HepG2 (cell line): ENCODE measurements around the gene TMC8. TPM values are rescaled to one million over a fixed set of nuclear protein-coding genes. Genes with fewer than 3 reads are reported as not detected.

Experiments used
- ARNT2 ChIP-seq: sonication (generic); formaldehyde crosslinking; IDR thresholded peaks from 2 replicates; pipeline ENCODE4 v1.8.0; 2022; ENCODE audit warnings: mild to moderate bottlenecking, low read depth, missing genetic modification reagents, moderate library complexity
- FLYWCH1 ChIP-seq: sonication (generic); formaldehyde crosslinking; IDR thresholded peaks from 2 replicates; pipeline ENCODE4 v1.8.1; 2023; ENCODE audit warnings: mild to moderate bottlenecking, missing genetic modification reagents
- GABPB1 ChIP-seq: IDR thresholded peaks from 2 replicates; pipeline ENCODE4 v1.6.1; 2016; ENCODE audit warnings: mild to moderate bottlenecking, missing genetic modification reagents, moderate library complexity, missing compliant biosample characterization
- GFI1 ChIP-seq: sonication (generic); formaldehyde crosslinking; IDR thresholded peaks from 2 replicates; pipeline ENCODE4 v1.5.0; 2020; ENCODE audit warnings: missing genetic modification reagents, mild to moderate bottlenecking, borderline replicate concordance
- ISL2 ChIP-seq: sonication (generic); formaldehyde crosslinking; IDR thresholded peaks from 2 replicates; pipeline ENCODE4 v1.5.0; 2020; ENCODE audit warnings: missing genetic modification reagents
- MTA3 ChIP-seq: sonication (generic); formaldehyde crosslinking; IDR thresholded peaks from 2 replicates; pipeline ENCODE4 v1.4.0; 2020; ENCODE audit warnings: missing genetic modification reagents
- NR2C2 ChIP-seq: sonication (generic); formaldehyde crosslinking; IDR thresholded peaks from 2 replicates; pipeline ENCODE4 v1.4.0; 2020; ENCODE audit warnings: missing genetic modification reagents, mild to moderate bottlenecking, moderate library complexity, borderline replicate concordance
- RARA ChIP-seq: IDR thresholded peaks from 2 replicates; pipeline ENCODE4 v1.6.1; 2016; ENCODE audit warnings: missing genetic modification reagents, missing compliant biosample characterization
- ZNF33B ChIP-seq: sonication (generic); formaldehyde crosslinking; IDR thresholded peaks from 2 replicates; pipeline ENCODE4 v1.5.1; 2020; ENCODE audit warnings: mild to moderate bottlenecking, missing genetic modification reagents
- ZNF563 ChIP-seq: sonication (generic); formaldehyde crosslinking; IDR thresholded peaks from 2 replicates; pipeline ENCODE4 v1.8.0; 2022; ENCODE audit warnings: mild to moderate bottlenecking, moderate library complexity, missing genetic modification reagents
- ZNF766 ChIP-seq: sonication (generic); formaldehyde crosslinking; IDR thresholded peaks from 2 replicates; pipeline ENCODE4 v1.5.0; 2020; ENCODE audit warnings: missing genetic modification reagents, borderline replicate concordance
- polyA plus RNA-seq, 8 experiments: library from polyadenylated mRNA; depleted of rRNA in 3 of 8; stranded (reverse) in 7 of 8; unstranded in 1 of 8; fragments of >200 nt; fragmentation: Illumina TruSeq in 4 of 8; extraction: Trizol in 4 of 8; gene quantifications; 2 replicates each; pipeline versions ENCODE4 v1.2.1 to v1.2.3, GENCODE V29; 2011 to 2016; ENCODE audit warnings: low read depth in 4 of 8, missing spikeins in 1 of 8, mixed read lengths in 1 of 8; ENCODE audit not compliant: insufficient read depth in 1 of 8
- total RNA-seq, 5 experiments: library from RNA; depleted of rRNA; stranded (reverse); fragments of >200 nt; fragmentation: Illumina TruSeq; extraction: Trizol; gene quantifications; 2 replicates each; pipeline ENCODE4 v1.2.3, GENCODE V29; 2016; ENCODE audit warnings: low read depth in 1 of 5
- TF ChIP-seq, protein P1 (sequence below): sonication (generic); formaldehyde crosslinking; IDR thresholded peaks from 2 replicates; pipeline ENCODE4 v1.8.1; 2022; ENCODE audit warnings: mild to moderate bottlenecking, missing genetic modification reagents
- TF ChIP-seq, protein P2 (sequence below): sonication (generic); formaldehyde crosslinking; IDR thresholded peaks from 2 replicates; pipeline ENCODE4 v1.5.0; 2020; ENCODE audit warnings: mild to moderate bottlenecking, missing genetic modification reagents, moderate library complexity
- TF ChIP-seq, protein P3 (sequence below): sonication (generic); formaldehyde crosslinking; IDR thresholded peaks from 2 replicates; pipeline ENCODE4 v1.4.0; 2020; ENCODE audit warnings: missing genetic modification reagents
- TF ChIP-seq, protein P4 (sequence below): sonication (generic); formaldehyde crosslinking; IDR thresholded peaks from 2 replicates; pipeline ENCODE4 v1.8.1; 2023; ENCODE audit warnings: mild to moderate bottlenecking, inconsistent platforms, moderate library complexity, missing genetic modification reagents, borderline replicate concordance
- TF ChIP-seq, protein P5 (sequence below): sonication (generic); formaldehyde crosslinking; IDR thresholded peaks from 2 replicates; pipeline ENCODE4 v1.4.0; 2020; ENCODE audit warnings: mild to moderate bottlenecking, missing genetic modification reagents
- TF ChIP-seq, protein P6 (sequence below): IDR thresholded peaks from 2 replicates; pipeline ENCODE4 v1.6.1; 2012; ENCODE audit warnings: low read depth, low read length, improper control_type of control experiment
- TF ChIP-seq, protein P7 (sequence below): sonication (generic); formaldehyde crosslinking; IDR thresholded peaks from 2 replicates; pipeline ENCODE4 v1.5.1; 2020; ENCODE audit warnings: missing genetic modification reagents, mild to moderate bottlenecking, borderline replicate concordance

Gene TMC8
- total and polyA plus RNA-seq, 2 of the 13 experiments (the other 11 are each of a cell fraction or from before 2014, with no cell fraction given), result 0.53 to 7.8 TPM

DNA sequence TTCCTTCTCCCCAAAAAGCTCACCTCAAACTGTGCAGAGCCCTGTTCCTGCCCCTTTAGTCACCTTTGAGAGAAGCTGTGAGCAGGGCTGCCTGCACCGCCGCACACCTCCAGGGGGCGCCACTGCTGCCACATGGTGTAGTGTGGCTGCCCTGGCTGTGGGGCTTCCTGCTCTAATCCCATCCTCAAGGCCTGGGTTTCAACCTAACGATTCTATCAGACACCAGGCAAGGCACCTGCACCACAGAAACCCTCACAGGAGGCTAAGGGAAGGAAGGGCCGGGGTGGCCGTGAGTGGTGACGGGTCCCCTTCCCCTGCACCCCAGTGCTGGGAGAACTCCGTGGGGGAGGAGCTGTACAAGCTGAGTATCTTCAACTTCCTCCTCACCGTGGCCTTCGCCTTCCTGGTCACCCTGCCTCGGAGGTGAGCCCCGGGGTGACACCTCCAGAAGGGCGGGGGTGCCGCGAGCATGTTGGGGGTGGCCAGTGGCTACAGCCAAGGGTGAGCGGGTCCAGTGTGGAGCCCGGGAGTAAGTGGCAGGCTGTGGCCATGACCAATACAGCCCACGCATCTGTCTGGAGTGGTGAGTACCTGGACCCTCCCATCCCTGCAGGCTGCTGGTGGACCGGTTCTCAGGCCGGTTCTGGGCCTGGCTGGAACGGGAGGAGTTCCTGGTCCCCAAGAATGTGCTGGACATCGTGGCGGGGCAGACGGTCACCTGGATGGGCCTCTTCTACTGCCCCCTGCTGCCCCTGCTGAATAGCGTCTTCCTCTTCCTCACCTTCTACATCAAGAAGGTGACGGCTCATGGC lies 7.0 kb downstream of the TMC8 start (continued):
- TF ChIP-seq, protein P1, sequence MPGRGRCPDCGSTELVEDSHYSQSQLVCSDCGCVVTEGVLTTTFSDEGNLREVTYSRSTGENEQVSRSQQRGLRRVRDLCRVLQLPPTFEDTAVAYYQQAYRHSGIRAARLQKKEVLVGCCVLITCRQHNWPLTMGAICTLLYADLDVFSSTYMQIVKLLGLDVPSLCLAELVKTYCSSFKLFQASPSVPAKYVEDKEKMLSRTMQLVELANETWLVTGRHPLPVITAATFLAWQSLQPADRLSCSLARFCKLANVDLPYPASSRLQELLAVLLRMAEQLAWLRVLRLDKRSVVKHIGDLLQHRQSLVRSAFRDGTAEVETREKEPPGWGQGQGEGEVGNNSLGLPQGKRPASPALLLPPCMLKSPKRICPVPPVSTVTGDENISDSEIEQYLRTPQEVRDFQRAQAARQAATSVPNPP (CRISPR knock-in tag), result no peak
- TF ChIP-seq ARNT2 (CRISPR knock-in tag), result no peak
- TF ChIP-seq MTA3, result no peak
- no peak for TF ChIP-seq ISL2
- TF ChIP-seq FLYWCH1 (CRISPR knock-in tag), result no peak
- no peak; the same call in 1 of the 2 replicates for TF ChIP-seq GABPB1
- TF ChIP-seq, protein P2, sequence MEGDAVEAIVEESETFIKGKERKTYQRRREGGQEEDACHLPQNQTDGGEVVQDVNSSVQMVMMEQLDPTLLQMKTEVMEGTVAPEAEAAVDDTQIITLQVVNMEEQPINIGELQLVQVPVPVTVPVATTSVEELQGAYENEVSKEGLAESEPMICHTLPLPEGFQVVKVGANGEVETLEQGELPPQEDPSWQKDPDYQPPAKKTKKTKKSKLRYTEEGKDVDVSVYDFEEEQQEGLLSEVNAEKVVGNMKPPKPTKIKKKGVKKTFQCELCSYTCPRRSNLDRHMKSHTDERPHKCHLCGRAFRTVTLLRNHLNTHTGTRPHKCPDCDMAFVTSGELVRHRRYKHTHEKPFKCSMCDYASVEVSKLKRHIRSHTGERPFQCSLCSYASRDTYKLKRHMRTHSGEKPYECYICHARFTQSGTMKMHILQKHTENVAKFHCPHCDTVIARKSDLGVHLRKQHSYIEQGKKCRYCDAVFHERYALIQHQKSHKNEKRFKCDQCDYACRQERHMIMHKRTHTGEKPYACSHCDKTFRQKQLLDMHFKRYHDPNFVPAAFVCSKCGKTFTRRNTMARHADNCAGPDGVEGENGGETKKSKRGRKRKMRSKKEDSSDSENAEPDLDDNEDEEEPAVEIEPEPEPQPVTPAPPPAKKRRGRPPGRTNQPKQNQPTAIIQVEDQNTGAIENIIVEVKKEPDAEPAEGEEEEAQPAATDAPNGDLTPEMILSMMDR (CRISPR knock-in tag), result peak; percentile 87
- TF ChIP-seq ZNF33B (CRISPR knock-in tag), result no peak
- TF ChIP-seq ZNF563 (CRISPR knock-in tag), result peak; percentile 21; the same call in 1 of the 2 replicates
- TF ChIP-seq, protein P3, sequence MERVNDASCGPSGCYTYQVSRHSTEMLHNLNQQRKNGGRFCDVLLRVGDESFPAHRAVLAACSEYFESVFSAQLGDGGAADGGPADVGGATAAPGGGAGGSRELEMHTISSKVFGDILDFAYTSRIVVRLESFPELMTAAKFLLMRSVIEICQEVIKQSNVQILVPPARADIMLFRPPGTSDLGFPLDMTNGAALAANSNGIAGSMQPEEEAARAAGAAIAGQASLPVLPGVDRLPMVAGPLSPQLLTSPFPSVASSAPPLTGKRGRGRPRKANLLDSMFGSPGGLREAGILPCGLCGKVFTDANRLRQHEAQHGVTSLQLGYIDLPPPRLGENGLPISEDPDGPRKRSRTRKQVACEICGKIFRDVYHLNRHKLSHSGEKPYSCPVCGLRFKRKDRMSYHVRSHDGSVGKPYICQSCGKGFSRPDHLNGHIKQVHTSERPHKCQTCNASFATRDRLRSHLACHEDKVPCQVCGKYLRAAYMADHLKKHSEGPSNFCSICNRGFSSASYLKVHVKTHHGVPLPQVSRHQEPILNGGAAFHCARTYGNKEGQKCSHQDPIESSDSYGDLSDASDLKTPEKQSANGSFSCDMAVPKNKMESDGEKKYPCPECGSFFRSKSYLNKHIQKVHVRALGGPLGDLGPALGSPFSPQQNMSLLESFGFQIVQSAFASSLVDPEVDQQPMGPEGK, result no peak
- TF ChIP-seq, protein P4, sequence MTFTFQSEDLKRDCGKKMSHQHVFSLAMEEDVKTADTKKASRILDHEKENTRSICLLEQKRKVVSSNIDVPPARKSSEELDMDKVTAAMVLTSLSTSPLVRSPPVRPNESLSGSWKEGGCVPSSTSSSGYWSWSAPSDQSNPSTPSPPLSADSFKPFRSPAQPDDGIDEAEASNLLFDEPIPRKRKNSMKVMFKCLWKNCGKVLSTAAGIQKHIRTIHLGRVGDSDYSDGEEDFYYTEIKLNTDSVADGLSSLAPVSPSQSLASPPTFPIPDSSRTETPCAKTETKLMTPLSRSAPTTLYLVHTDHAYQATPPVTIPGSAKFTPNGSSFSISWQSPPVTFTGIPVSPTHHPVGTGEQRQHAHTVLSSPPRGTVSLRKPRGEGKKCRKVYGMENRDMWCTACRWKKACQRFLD (CRISPR knock-in tag), result no peak
- TF ChIP-seq, protein P5, sequence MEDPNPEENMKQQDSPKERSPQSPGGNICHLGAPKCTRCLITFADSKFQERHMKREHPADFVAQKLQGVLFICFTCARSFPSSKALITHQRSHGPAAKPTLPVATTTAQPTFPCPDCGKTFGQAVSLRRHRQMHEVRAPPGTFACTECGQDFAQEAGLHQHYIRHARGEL, result peak; percentile 50; the same call in 1 of the 2 replicates
- TF ChIP-seq, protein P6, sequence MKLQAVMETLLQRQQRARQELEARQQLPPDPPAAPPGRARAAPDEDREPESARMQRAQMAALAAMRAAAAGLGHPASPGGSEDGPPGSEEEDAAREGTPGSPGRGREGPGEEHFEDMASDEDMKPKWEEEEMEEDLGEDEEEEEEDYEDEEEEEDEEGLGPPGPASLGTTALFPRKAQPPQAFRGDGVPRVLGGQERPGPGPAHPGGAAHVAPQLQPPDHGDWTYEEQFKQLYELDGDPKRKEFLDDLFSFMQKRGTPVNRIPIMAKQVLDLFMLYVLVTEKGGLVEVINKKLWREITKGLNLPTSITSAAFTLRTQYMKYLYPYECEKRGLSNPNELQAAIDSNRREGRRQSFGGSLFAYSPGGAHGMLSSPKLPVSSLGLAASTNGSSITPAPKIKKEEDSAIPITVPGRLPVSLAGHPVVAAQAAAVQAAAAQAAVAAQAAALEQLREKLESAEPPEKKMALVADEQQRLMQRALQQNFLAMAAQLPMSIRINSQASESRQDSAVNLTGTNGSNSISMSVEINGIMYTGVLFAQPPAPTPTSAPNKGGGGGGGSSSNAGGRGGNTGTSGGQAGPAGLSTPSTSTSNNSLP, result no peak
- TF ChIP-seq, protein P7, sequence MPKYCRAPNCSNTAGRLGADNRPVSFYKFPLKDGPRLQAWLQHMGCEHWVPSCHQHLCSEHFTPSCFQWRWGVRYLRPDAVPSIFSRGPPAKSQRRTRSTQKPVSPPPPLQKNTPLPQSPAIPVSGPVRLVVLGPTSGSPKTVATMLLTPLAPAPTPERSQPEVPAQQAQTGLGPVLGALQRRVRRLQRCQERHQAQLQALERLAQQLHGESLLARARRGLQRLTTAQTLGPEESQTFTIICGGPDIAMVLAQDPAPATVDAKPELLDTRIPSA (CRISPR knock-in tag), result no peak
- TF ChIP-seq RARA (CRISPR knock-in tag), result peak; percentile 4; the same call in 1 of the 2 replicates
- no peak for TF ChIP-seq GFI1 (CRISPR knock-in tag)
- TF ChIP-seq NR2C2 (CRISPR knock-in tag), result 0 out of 2 replicates have a peak, but pooled peaks have one; percentile 14
- TF ChIP-seq ZNF766 (CRISPR knock-in tag), result no peak
